C4-2B (cell line): Measurements from ENCODE around the gene ZNF813.

Source experiments
- H3K27ac ChIP-seq: fragments of 450-650 bp; 2 replicates; pipeline ENCODE4 v1.5.1; 2017
- CTCF ChIP-seq: fragments of 450-650 bp; conservative IDR thresholded peaks from 2 replicates; pipeline ENCODE4 v1.5.1; 2017; ENCODE audit warnings: mild to moderate bottlenecking
- ZFX ChIP-seq: fragments of 450-650 bp; IDR thresholded peaks from 2 replicates; pipeline ENCODE4 v1.6.1; 2017

ZNF813 gene

GRCh38 chr19:53525922-53526321, 58.4 kb downstream of the ZNF813 start:
- TF ChIP-seq CTCF = no peak

GRCh38 chr19:53530622-53531021, 63.1 kb downstream of the ZNF813 start:
- no peak overlapping the region for H3K27ac ChIP-seq
- TF ChIP-seq ZFX = no peak
- no peak for TF ChIP-seq CTCF

More at GRCh38 chr19:53525922-53526321, 58.4 kb downstream of the ZNF813 start:
- H3K27ac ChIP-seq = no peak overlapping the region

- no peak overlapping the region for H3K27ac ChIP-seq
- TF ChIP-seq CTCF (no peak), ZFX (no peak)
These were observed 63.9 kb downstream of the ZNF813 start for GRCh38 chr19:53531457-53531856.

- no peak for TF ChIP-seq ZFX
- TF ChIP-seq CTCF = no peak
- no peak overlapping the region for H3K27ac ChIP-seq
These were observed 64.8 kb downstream of the ZNF813 start for GRCh38 chr19:53532362-53532761.

GRCh38 chr19:53536225-53536548, 68.7 kb downstream of the ZNF813 start:
- no peak overlapping the region for H3K27ac ChIP-seq
- no peak for TF ChIP-seq CTCF
- no peak for TF ChIP-seq ZFX

GRCh38 chr19:53537121-53537520, 69.6 kb downstream of the ZNF813 start:
- peak; percentile 35; the same call in 1 of the 2 replicates for TF ChIP-seq ZFX
- no peak for TF ChIP-seq CTCF

GRCh38 chr19:53537521-53538377, 70.2 kb downstream of the ZNF813 start, which contains the start of gene ZNF331:
ZNF331 (plus strand) TSS chr19:53538145; CDS start chr19:53569377, 31,232 bp downstream.
- peak within 1 kb of the TSS; percentile 86 for H3K27ac ChIP-seq
- no peak; the same call in 1 of the 2 replicates for TF ChIP-seq CTCF
- no peak; the same call in 1 of the 2 replicates for TF ChIP-seq ZFX

More at GRCh38 chr19:53537121-53537520, 69.6 kb downstream of the ZNF813 start:
- H3K27ac ChIP-seq = peak overlapping the region; percentile 86
